A549 (cell line): ENCODE results near the gene SRD5A3. TPM values are rescaled to one million over a fixed set of nuclear protein-coding genes. Genes with fewer than 3 reads are reported as not detected.

ENCODE experiments used
- ATAC-seq, 2 experiments: fragments of 200-7000 bp in 1 of 2; fragments of >200 bp in 1 of 2; cut with Nextera tagmentation in 1 of 2; cut with Tn5 transposase in 1 of 2; 3 replicates each; pipeline versions ENCODE4 v1.8.0 to v1.9.1; 2018 to 2020; ENCODE audit warnings: mild to moderate bottlenecking in 1 of 2, moderate library complexity in 1 of 2
- CTCF ChIA-PET: fragments of 300-600 bp; sonication (Branson Sonifier 250); formaldehyde crosslinking; extraction: SDS; loops from one replicate; lab custom pipeline; 2021; ENCODE audit warnings: antibody characterized with exemption, inconsistent platforms; lab: Yijun Ruan, JAX
- POLR2A ChIA-PET: fragments of 350-600 bp; formaldehyde crosslinking; extraction: SDS; loops from one replicate; lab custom pipeline; 2021; ENCODE audit warnings: antibody characterized with exemption, inconsistent platforms; lab: Yijun Ruan, JAX
- DNase-seq, 2 experiments: peaks; one replicate each; pipeline versions ENCODE4 v3.0.0 to v3.0.0-alpha.2; 2011 to 2016; ENCODE audit warnings: low read depth in 1 of 2, low spot score in 1 of 2
- FAIRE-seq: peaks from 2 replicates; lab custom pipeline; 2011; peaks lifted over from hg19 to GRCh38; lab: Jason Lieb, UNC
- H3K27ac ChIP-seq, 2 experiments: fragments of >200 bp; sonication (Bioruptor Twin); formaldehyde crosslinking; 3 replicates each; pipeline ENCODE4 v1.5.1; 2016 to 2017
- H3K4me1 ChIP-seq: fragments of >200 bp; sonication (Bioruptor Twin); formaldehyde crosslinking; 3 replicates; pipeline ENCODE4 v1.6.1; 2016
- H3K4me2 ChIP-seq: fragments of >200 bp; sonication (Bioruptor Twin); formaldehyde crosslinking; 3 replicates; pipeline ENCODE4 v1.6.1; 2016
- H3K4me3 ChIP-seq: fragments of >200 bp; sonication (Bioruptor Twin); formaldehyde crosslinking; 3 replicates; pipeline ENCODE4 v1.5.1; 2016
- H3K9me3 ChIP-seq: fragments of >200 bp; sonication (Bioruptor Twin); formaldehyde crosslinking; 3 replicates; pipeline ENCODE4 v1.6.1; 2016
- ATOH8 ChIP-seq: fragments of 250-450 bp; sonication (Bioruptor Pico); IDR thresholded peaks from 2 replicates; pipeline ENCODE4 v1.5.0; 2020; ENCODE audit warnings: low read depth, mild to moderate bottlenecking, moderate library complexity
- BCL3 ChIP-seq: fragments of >200 bp; sonication (Bioruptor Twin); formaldehyde crosslinking; IDR thresholded peaks from 3 replicates; pipeline ENCODE4 v1.6.1; 2016
- CHD4 ChIP-seq: fragments of 200-600 bp; sonication (generic); IDR thresholded peaks from 2 replicates; pipeline ENCODE4 v1.6.1; 2016; ENCODE audit warnings: antibody characterized with exemption, mild to moderate bottlenecking, borderline replicate concordance
- EHMT2 ChIP-seq: fragments of 200-600 bp; sonication (generic); IDR thresholded peaks from 2 replicates; pipeline ENCODE4 v1.6.1; 2016; ENCODE audit warnings: antibody characterized with exemption, low read depth, mild to moderate bottlenecking, moderate library complexity
- ELK1 ChIP-seq: fragments of 150-350 bp; IDR thresholded peaks from 2 replicates; pipeline ENCODE4 v1.6.1; 2014; ENCODE audit warnings: low read depth, mild to moderate bottlenecking, low read length
- FOXS1 ChIP-seq: fragments of 250-450 bp; sonication (Bioruptor Pico); IDR thresholded peaks from 2 replicates; pipeline ENCODE4 v1.5.0; 2020; ENCODE audit warnings: mild to moderate bottlenecking, moderate library complexity
- HDAC2 ChIP-seq: fragments of 200-600 bp; sonication (generic); IDR thresholded peaks from 2 replicates; pipeline ENCODE4 v1.6.1; 2016
- HOXA7 ChIP-seq: fragments of 250-450 bp; sonication (Bioruptor Pico); IDR thresholded peaks from 2 replicates; pipeline ENCODE4 v1.5.0; 2020; ENCODE audit warnings: mild to moderate bottlenecking, moderate library complexity
- HOXB13 ChIP-seq: fragments of 250-450 bp; sonication (Bioruptor Pico); IDR thresholded peaks from 2 replicates; pipeline ENCODE4 v1.5.0; 2020; ENCODE audit warnings: low read depth, mild to moderate bottlenecking, moderate library complexity
- HOXB5 ChIP-seq: fragments of 250-450 bp; sonication (Bioruptor Pico); IDR thresholded peaks from 2 replicates; pipeline ENCODE4 v1.5.0; 2020; ENCODE audit warnings: mild to moderate bottlenecking, moderate library complexity
- JUN ChIP-seq, 2 experiments: fragments of >200 bp; sonication (Bioruptor Twin); formaldehyde crosslinking; IDR thresholded peaks; 2 replicates in 1 of 2; 3 replicates in 1 of 2; pipeline ENCODE4 v1.6.1; 2016 to 2017
- KDM5A ChIP-seq: fragments of 200-600 bp; sonication (generic); IDR thresholded peaks from 2 replicates; pipeline ENCODE4 v1.6.1; 2016; ENCODE audit warnings: antibody characterized with exemption, mild to moderate bottlenecking
- MYC ChIP-seq: IDR thresholded peaks from 2 replicates; pipeline ENCODE4 v1.6.1; 2012; ENCODE audit warnings: mild to moderate bottlenecking, inconsistent platforms, low read length, improper control_type of control experiment, borderline replicate concordance
- NPAS2 ChIP-seq: fragments of 250-450 bp; sonication (Bioruptor Pico); IDR thresholded peaks from 2 replicates; pipeline ENCODE4 v1.8.0; 2022; ENCODE audit warnings: mild to moderate bottlenecking, moderate library complexity, borderline replicate concordance
- PHF8 ChIP-seq: fragments of 200-600 bp; sonication (generic); IDR thresholded peaks from 2 replicates; pipeline ENCODE4 v1.6.1; 2016; ENCODE audit warnings: low read depth, mild to moderate bottlenecking, antibody characterized with exemption, moderate library complexity, borderline replicate concordance
- POLR2AphosphoS2 ChIP-seq: conservative IDR thresholded peaks from 2 replicates; pipeline ENCODE4 v1.6.1; 2012; ENCODE audit warnings: low read length, improper control_type of control experiment, inconsistent platforms
- RARB ChIP-seq: fragments of 250-450 bp; sonication (Bioruptor Pico); IDR thresholded peaks from 2 replicates; pipeline ENCODE4 v1.8.0; 2021; ENCODE audit warnings: mild to moderate bottlenecking, moderate library complexity
- REST ChIP-seq: fragments of 200-600 bp; sonication (generic); IDR thresholded peaks from 2 replicates; pipeline ENCODE4 v1.6.1; 2016; ENCODE audit warnings: antibody characterized with exemption, mild to moderate bottlenecking, moderate library complexity
- RFX5 ChIP-seq: fragments of 450-650 bp; IDR thresholded peaks from 2 replicates; pipeline ENCODE4 v1.7.1; 2014; ENCODE audit warnings: antibody characterized with exemption, mild to moderate bottlenecking, moderate library complexity
- TFCP2L1 ChIP-seq: fragments of 250-450 bp; sonication (Bioruptor Pico); IDR thresholded peaks from 2 replicates; pipeline ENCODE4 v1.5.0; 2021; ENCODE audit warnings: mild to moderate bottlenecking
- ZFP36 ChIP-seq: fragments of 450-650 bp; IDR thresholded peaks from 2 replicates; pipeline ENCODE4 v1.6.1; 2014; ENCODE audit warnings: borderline replicate concordance; ENCODE audit not compliant: partially characterized antibody
- ZSCAN20 ChIP-seq: fragments of 250-450 bp; sonication (Bioruptor Pico); IDR thresholded peaks from 2 replicates; pipeline ENCODE4 v1.8.0; 2022; ENCODE audit warnings: mild to moderate bottlenecking, moderate library complexity
- WGBS: methylation state at CpG from one replicate; pipeline ENCODE4 v1.1.6; 2017; ENCODE audit errors: missing lambda C conversion rate; 5-methylcytosine and 5-hydroxymethylcytosine counted together
- polyA plus RNA-seq, 4 experiments: library from polyadenylated mRNA; depleted of rRNA in 3 of 4; stranded (reverse); fragments of >200 nt; fragmentation: RNase III in 1 of 4; extraction: RNeasy Plus Mini Kit Qiagen cat#74134 plus additional on column Dnase treatment in 1 of 4; gene quantifications; 2 replicates in 3 of 4; 3 replicates in 1 of 4; pipeline ENCODE4 v1.2.3, GENCODE V29; 2011 to 2017
- TF ChIP-seq, protein P1 (sequence below): fragments of 250-450 bp; sonication (Bioruptor Pico); IDR thresholded peaks from 2 replicates; pipeline ENCODE4 v1.5.0; 2021; ENCODE audit warnings: mild to moderate bottlenecking, moderate library complexity, borderline replicate concordance

Gene SRD5A3
- polyA plus RNA-seq, 2 of the 4 experiments (the other 2 are of a cell fraction): 5.9 to 11.1 TPM

GRCh38 chr4:55369968-55370367 is 23.9 kb downstream of the SRD5A3 start:
- DNase-seq: no peak
- Histone ChIP-seq H3K27ac (no peak overlapping the region), H3K4me3 (no peak overlapping the region), H3K4me2 (no peak overlapping the region), H3K9me3 (no peaks in the 10 kb centered on the region), H3K4me1 (no peaks in the 10 kb centered on the region)
- ChIA-PET CTCF (no interaction called here), POLR2A (no interaction called here)
- no peak for ATAC-seq
- FAIRE-seq: no peak
- WGBS: 86% methylated on average over 2 of the region's 2 CpGs
- TF ChIP-seq RFX5 (no peak), RARB (CRISPR knock-in tag) (no peak), POLR2AphosphoS2 (no peak), ELK1 (no peak), EHMT2 (no peak), HOXB13 (no peak)
- TF ChIP-seq, protein P1, sequence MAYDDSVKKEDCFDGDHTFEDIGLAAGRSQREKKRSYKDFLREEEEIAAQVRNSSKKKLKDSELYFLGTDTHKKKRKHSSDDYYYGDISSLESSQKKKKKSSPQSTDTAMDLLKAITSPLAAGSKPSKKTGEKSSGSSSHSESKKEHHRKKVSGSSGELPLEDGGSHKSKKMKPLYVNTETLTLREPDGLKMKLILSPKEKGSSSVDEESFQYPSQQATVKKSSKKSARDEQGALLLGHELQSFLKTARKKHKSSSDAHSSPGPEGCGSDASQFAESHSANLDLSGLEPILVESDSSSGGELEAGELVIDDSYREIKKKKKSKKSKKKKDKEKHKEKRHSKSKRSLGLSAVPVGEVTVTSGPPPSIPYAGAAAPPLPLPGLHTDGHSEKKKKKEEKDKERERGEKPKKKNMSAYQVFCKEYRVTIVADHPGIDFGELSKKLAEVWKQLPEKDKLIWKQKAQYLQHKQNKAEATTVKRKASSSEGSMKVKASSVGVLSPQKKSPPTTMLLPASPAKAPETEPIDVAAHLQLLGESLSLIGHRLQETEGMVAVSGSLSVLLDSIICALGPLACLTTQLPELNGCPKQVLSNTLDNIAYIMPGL (CRISPR knock-in tag): no peak

DNA sequence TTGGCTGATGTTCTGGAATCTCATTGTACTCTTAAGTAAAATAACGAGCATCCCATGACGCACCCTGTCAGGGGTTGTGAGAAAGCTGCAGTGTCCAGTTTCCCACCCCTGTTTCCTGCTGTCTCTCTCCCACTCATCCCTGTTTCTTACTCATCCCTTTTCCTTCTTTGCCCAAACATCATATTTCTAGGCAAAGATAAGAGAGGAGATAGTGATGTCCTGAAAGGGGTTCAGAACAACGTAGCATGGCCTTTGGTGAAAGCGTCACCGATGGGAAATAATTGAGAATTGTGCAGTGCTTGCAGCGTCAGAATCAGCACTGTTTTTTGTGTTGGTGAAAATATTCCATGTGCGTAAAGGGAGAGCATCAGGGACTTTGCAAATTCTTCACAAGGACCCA is 26.2 kb downstream of the SRD5A3 start:
- Histone ChIP-seq H3K4me1 (no peaks in the 10 kb centered on the region), H3K27ac (no peak overlapping the region), H3K4me2 (no peak overlapping the region), H3K9me3 (no peaks in the 10 kb centered on the region), H3K4me3 (no peak overlapping the region)
- ATAC-seq: no peak
- POLR2A ChIA-PET: no interaction called here
- no peak for DNase-seq
- WGBS: 90% methylated on average over 7 of the region's 7 CpGs
- no peak for TF ChIP-seq ZFP36
- no peak for TF ChIP-seq HOXB5 (CRISPR knock-in tag)
- TF ChIP-seq FOXS1 (CRISPR knock-in tag): no peak
- no peak for TF ChIP-seq CHD4
- TF ChIP-seq MYC: no peak
- no peak for TF ChIP-seq HDAC2
- TF ChIP-seq REST: no peak
- no peak for TF ChIP-seq HOXA7 (CRISPR knock-in tag)
- no peak for TF ChIP-seq PHF8
- CTCF ChIA-PET: no interaction called here
- FAIRE-seq: no peak

DNA sequence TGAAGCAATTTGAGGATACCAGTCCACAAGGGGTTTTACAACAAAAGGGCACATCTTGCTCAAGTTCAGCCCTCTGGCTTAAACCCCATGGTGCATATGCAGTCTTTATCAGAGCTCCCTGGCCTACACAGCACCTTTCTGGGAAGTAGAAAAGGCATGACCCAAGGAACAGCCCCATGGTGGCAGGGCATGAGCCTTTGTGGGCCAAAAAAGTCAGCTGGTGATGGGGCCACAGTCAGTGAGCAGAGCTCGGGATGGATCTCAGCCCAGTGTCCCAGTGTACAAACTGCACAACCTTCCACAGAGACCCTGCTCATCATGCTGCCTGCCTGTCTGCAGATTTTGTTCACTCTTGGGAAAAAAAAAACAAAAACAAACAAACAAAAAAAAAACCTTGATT is 27.4 kb downstream of the SRD5A3 start:
- Histone ChIP-seq H3K4me2 (no peak overlapping the region), H3K4me3 (no peak overlapping the region), H3K27ac (no peak overlapping the region), H3K4me1 (no peaks in the 10 kb centered on the region), H3K9me3 (no peaks in the 10 kb centered on the region)
- ATAC-seq (no peak), FAIRE-seq (no peak), DNase-seq (no peak)
- POLR2A ChIA-PET: no interaction called here
- CTCF ChIA-PET: interaction anchor here (1.0 kb wide), 1 partner anchor 63 kb away, joined by 3 read pairs; no protein-coding TSS in a partner anchor
- no peak for TF ChIP-seq BCL3
- no peak for TF ChIP-seq ZSCAN20 (CRISPR knock-in tag)
- no peak for TF ChIP-seq TFCP2L1
- TF ChIP-seq ATOH8 (CRISPR knock-in tag): no peak
- no peak for TF ChIP-seq HDAC2
- no peak for TF ChIP-seq NPAS2 (CRISPR knock-in tag)
- TF ChIP-seq JUN (IDR thresholded peaks at IDR 0.05): no peak
- TF ChIP-seq KDM5A: no peak
- no peak for TF ChIP-seq MYC
- WGBS: 85% methylated on average over 1 of the region's 1 CpG
